Diencephalon (tissue), 1 donor: Measurements from ENCODE around the gene PHETA1. TPM values are rescaled to one million over a fixed set of nuclear protein-coding genes. Genes with fewer than 3 reads are reported as not detected.

ENCODE experiments used
- small RNA-seq: library from RNA; depleted of rRNA; stranded (forward); fragments of <200 nt; gene quantifications from one replicate; pipeline ENCODE3, GENCODE V24; 2014
- total RNA-seq: library from RNA; depleted of rRNA; stranded (reverse); fragments of >200 nt; gene quantifications from one replicate; pipeline ENCODE4 v1.2.3, GENCODE V29; 2014

The PHETA1 gene, protein sequence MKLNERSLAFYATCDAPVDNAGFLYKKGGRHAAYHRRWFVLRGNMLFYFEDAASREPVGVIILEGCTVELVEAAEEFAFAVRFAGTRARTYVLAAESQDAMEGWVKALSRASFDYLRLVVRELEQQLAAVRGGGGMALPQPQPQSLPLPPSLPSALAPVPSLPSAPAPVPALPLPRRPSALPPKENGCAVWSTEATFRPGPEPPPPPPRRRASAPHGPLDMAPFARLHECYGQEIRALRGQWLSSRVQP
- total RNA-seq: 5.8 TPM

DNA sequence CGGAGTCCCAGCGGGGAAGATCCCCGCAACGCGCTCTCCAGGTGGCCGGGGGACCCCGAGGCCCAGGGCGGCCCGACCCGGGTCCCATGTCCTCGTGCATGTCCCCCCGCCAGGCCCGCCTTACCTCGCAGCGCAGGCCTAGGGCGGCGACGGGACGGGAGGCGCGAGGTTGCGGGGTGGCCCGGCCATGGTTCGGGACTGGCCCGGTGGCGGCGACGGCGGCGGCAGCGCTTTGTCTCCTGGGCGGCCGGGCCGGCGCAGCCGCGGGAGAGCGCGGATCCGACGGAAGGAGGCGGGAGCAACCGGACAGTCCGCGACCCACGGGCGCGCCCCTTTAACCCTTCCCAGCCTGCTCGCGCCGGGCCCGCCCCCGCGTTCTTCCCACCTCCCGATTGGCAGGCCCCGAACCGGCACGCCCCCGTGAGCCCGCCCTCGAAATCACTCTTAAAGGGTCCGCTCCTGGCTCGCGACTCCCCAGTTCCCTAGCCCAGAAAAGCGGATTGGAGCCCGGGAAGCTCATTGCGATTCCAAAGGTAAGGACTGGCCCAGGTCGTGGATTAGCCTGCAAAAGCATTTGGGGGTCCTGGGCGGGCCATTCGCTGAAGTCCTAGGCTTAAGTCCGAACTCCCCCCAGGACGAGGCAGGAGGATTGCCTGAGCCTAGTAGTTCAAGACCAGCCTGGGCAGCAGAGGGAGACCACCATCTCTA lies at the start of gene PHETA1:
Gene PHETA1, minus strand, starts transcription at position 308 of the 708 bp plus-strand sequence. CDS start 5,668 bp downstream, outside the sequence.

DNA sequence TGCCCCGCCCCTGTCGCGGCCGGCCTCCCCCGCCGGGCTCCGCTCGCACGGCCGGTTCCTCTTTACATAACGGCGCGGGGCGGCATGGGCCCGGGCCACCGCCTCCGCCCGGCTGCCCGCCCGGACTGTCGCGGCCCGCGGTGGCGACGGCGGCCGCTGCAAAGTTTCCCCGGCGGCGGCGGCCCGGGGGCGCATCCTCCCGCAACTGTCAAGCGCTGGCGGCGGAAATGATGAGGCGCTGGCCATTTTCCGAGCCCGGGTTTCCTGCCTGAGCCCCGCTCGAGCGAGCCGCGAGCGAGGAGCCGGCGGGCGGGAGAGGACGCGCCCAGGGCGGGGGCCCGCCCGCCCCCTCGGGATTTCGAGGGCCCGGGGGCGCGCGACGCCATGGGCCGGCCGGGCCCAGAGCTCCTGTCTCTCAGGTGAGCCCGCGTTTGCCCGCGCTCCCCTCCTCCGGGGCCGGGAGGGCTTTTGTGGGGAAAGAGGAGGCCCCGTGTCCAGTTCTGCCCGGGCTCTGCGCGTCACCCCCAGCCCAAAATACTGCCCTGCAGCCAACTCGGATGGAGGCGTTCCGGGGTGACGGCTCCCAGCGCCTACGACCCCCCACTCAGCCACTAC lies 37.1 kb upstream of the PHETA1 start, which contains the start of gene SH2B3:
Gene SH2B3, plus strand, starts transcription at position 65 of the 615 bp plus-strand sequence. CDS start 12,223 bp downstream, outside the sequence.

Small RNAs within 50 kb of the gene (small RNA-seq; reads per million reads assigned to genes)
- gene RNA5SP373: not detected

Other genes starting within 250 kb of the PHETA1 start
- gene SH2B3, start 36.8 kb upstream of the PHETA1 start, total RNA-seq: 6.0 TPM
- gene ATXN2, start 230.2 kb upstream of the PHETA1 start, total RNA-seq: 99.4 TPM